ENCODE measurements around the gene RAB39B. TPM values are rescaled to one million over a fixed set of nuclear protein-coding genes. Genes with fewer than 3 reads are reported as not detected.

RAB39B gene
- total RNA-seq, 1 donor from 2014 or later, result 1.3 TPM

GRCh38 chrX:155216179-155216939, 47.9 kb downstream of the RAB39B start, which contains the start of gene VBP1:
TSS of gene VBP1 (plus strand) at chrX:155216460. CDS start at chrX:155216483, 23 bp downstream.
- peaks cover 26% of the 10 kb centered on the region for H3K4me1 Mint-ChIP-seq (ENCODE audit: unreplicated experiment)
- H3K27ac Mint-ChIP-seq (ENCODE audit: unreplicated experiment), result peak within 1 kb of the TSS; percentile 93
- H3K4me3 Mint-ChIP-seq (ENCODE audit: unreplicated experiment), result peak within 1 kb of the TSS; percentile 97
- H3K9me3 Mint-ChIP-seq (ENCODE audit: unreplicated experiment), result no peaks in the 10 kb centered on the region
- H3K36me3 Mint-ChIP-seq (ENCODE audit: low read depth, unreplicated experiment), result peaks cover under 1% of the 10 kb centered on the region
- TF ChIP-seq CTCF (IDR thresholded peaks at IDR 0.05; ENCODE audit: unreplicated experiment), result no peak
- peak; percentile 78 for DNase-seq (ENCODE audit: low spot score)
- H3K27me3 Mint-ChIP-seq (ENCODE audit: unreplicated experiment), result peaks cover 2% of the 10 kb centered on the region

- H3K27ac Mint-ChIP-seq (ENCODE audit: unreplicated experiment), result peak overlapping the region; percentile 81
- H3K4me3 Mint-ChIP-seq (ENCODE audit: unreplicated experiment), result peak overlapping the region; percentile 97
- no peak for TF ChIP-seq CTCF (IDR thresholded peaks at IDR 0.05; ENCODE audit: unreplicated experiment)
- H3K9me3 Mint-ChIP-seq (ENCODE audit: unreplicated experiment), result no peaks in the 10 kb centered on the region
- H3K4me1 Mint-ChIP-seq (ENCODE audit: unreplicated experiment), result peaks cover 26% of the 10 kb centered on the region
- no peaks in the 10 kb centered on the region for H3K36me3 Mint-ChIP-seq (ENCODE audit: low read depth, unreplicated experiment)
- H3K27me3 Mint-ChIP-seq (ENCODE audit: unreplicated experiment), result peaks cover 2% of the 10 kb centered on the region
- DNase-seq (ENCODE audit: low spot score), result no peak
Measured at GRCh38 chrX:155215443-155216178, 48.7 kb downstream of the RAB39B start.

DNA sequence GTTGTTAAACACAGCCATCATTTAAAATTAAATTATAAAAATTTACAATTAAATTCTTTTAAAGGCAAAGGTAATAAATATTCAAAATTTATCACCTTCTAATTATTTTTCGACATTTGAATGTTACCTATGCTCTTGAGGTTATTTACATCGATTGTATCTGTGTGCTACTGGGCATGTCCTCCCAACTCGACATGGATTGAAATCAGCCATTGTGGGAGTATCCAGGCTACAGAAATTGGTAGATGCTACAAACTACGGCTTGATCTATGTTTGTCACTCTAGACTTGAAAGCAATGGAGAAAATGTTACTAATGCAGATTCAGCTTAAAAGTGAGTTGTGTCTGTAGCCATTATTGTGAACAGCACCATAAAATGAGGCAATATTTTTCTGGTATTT, 50.6 kb downstream of the RAB39B start:
- H3K27me3 Mint-ChIP-seq (ENCODE audit: unreplicated experiment), result peaks cover 2% of the 10 kb centered on the region
- no peaks in the 10 kb centered on the region for H3K9me3 Mint-ChIP-seq (ENCODE audit: unreplicated experiment)
- no peak overlapping the region for H3K4me3 Mint-ChIP-seq (ENCODE audit: unreplicated experiment)
- H3K4me1 Mint-ChIP-seq (ENCODE audit: unreplicated experiment), result peaks cover 26% of the 10 kb centered on the region
- no peak for TF ChIP-seq CTCF (IDR thresholded peaks at IDR 0.05; ENCODE audit: unreplicated experiment)
- no peaks in the 10 kb centered on the region for H3K36me3 Mint-ChIP-seq (ENCODE audit: low read depth, unreplicated experiment)
- no peak for DNase-seq (ENCODE audit: low spot score)
- H3K27ac Mint-ChIP-seq (ENCODE audit: unreplicated experiment), result no peak overlapping the region

DNA sequence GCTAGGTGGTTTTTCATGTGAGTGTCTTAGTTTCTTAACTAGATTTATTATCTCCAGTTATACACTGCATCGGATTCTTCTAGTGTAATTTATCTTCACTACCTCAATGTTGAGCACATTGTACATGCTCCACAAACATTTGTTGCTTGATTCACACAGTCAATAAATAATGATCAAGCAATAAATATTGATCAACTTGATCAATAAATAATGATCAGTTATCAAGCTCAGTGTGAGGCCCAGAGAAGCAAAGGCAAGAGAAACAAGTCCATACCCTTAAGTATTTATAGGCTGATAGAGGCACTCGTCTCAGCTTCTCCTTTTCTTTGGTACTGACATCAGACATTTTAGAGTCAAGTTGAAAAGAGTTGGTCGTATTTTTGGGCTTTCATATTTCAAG, 53.1 kb downstream of the RAB39B start:
- no peak overlapping the region for H3K4me3 Mint-ChIP-seq (ENCODE audit: unreplicated experiment)
- no peaks in the 10 kb centered on the region for H3K9me3 Mint-ChIP-seq (ENCODE audit: unreplicated experiment)
- peaks cover 17% of the 10 kb centered on the region for H3K4me1 Mint-ChIP-seq (ENCODE audit: unreplicated experiment)

More for the DNA sequence above, 53.1 kb downstream of the RAB39B start:
- no peak for DNase-seq (ENCODE audit: low spot score)
- Mint-ChIP-seq H3K36me3 (ENCODE audit: low read depth, unreplicated experiment) (no peaks in the 10 kb centered on the region), H3K27me3 (ENCODE audit: unreplicated experiment) (peaks cover 2% of the 10 kb centered on the region), H3K27ac (ENCODE audit: unreplicated experiment) (no peak overlapping the region)
- no peak for TF ChIP-seq CTCF (IDR thresholded peaks at IDR 0.05; ENCODE audit: unreplicated experiment)

Other genes with a start within 250 kb of the RAB39B start
- 4.5 TPM for gene F8, start 241.8 kb downstream of the RAB39B start, total RNA-seq (ENCODE audit: unreplicated experiment)
- gene FUNDC2, start 237.6 kb downstream of the RAB39B start, total RNA-seq (ENCODE audit: unreplicated experiment), result 54.5 TPM
- 6.1 TPM for gene CMC4, start 193.4 kb downstream of the RAB39B start, total RNA-seq (ENCODE audit: unreplicated experiment)
- gene MTCP1, start 193.4 kb downstream of the RAB39B start, total RNA-seq (ENCODE audit: unreplicated experiment), result 15.2 TPM
- 42.5 TPM for gene BRCC3, start 193.0 kb downstream of the RAB39B start, total RNA-seq (ENCODE audit: unreplicated experiment)
- 39.0 TPM for gene VBP1, start 48.0 kb downstream of the RAB39B start, total RNA-seq (ENCODE audit: unreplicated experiment)
- gene CLIC2, start 70.1 kb upstream of the RAB39B start, total RNA-seq (ENCODE audit: unreplicated experiment), result not detected
- gene F8A2, start 117.6 kb upstream of the RAB39B start, total RNA-seq (ENCODE audit: unreplicated experiment), result not detected
- 0.31 TPM for gene F8A3, start 194.1 kb upstream of the RAB39B start, total RNA-seq (ENCODE audit: unreplicated experiment)

Measured in endothelial cell (in vitro differentiated cells).